Type B pancreatic cell (in vitro differentiated cells): Measurements from ENCODE around the gene MLLT3. TPM values are rescaled to one million over a fixed set of nuclear protein-coding genes. Genes with fewer than 3 reads are reported as not detected.

Experiments used
- DNase-seq: peaks from one replicate; pipeline ENCODE4 v3.0.0; 2021; ENCODE audit warnings: mixed read lengths; ENCODE audit not compliant: unreplicated experiment; ENCODE audit errors: extremely low spot score
- H3K27ac Mint-ChIP-seq: 2 replicates; pipeline ENCODE4 v1.8.0; 2021; ENCODE audit warnings: mild to moderate bottlenecking, mixed read lengths
- H3K27me3 Mint-ChIP-seq: 2 replicates; pipeline ENCODE4 v1.8.0; 2021; ENCODE audit warnings: mixed read lengths
- H3K36me3 Mint-ChIP-seq: 2 replicates; pipeline ENCODE4 v1.8.0; 2021; ENCODE audit warnings: mixed read lengths
- H3K4me1 Mint-ChIP-seq: one replicate; pipeline ENCODE4 v1.8.0; 2021; ENCODE audit warnings: mixed read lengths; ENCODE audit not compliant: unreplicated experiment
- H3K4me3 Mint-ChIP-seq: 2 replicates; pipeline ENCODE4 v1.8.0; 2021; ENCODE audit warnings: mild to moderate bottlenecking, mixed read lengths
- H3K9me3 Mint-ChIP-seq: 2 replicates; pipeline ENCODE4 v1.8.0; 2021; ENCODE audit warnings: mixed read lengths
- total RNA-seq: library from RNA; stranded (reverse); gene quantifications from 2 replicates; pipeline ENCODE4 v1.2.1, GENCODE V29; 2021; ENCODE audit warnings: low replicate concordance
- TF ChIP-seq, protein P1 (sequence below): fragments of 200-600 bp; sonication (generic); conservative IDR thresholded peaks from 2 replicates; pipeline ENCODE4 v1.5.0; 2021; ENCODE audit warnings: antibody characterized with exemption, mild to moderate bottlenecking

The MLLT3 gene
- total RNA-seq, 1 donor from 2014 or later: 44.2 TPM

DNA sequence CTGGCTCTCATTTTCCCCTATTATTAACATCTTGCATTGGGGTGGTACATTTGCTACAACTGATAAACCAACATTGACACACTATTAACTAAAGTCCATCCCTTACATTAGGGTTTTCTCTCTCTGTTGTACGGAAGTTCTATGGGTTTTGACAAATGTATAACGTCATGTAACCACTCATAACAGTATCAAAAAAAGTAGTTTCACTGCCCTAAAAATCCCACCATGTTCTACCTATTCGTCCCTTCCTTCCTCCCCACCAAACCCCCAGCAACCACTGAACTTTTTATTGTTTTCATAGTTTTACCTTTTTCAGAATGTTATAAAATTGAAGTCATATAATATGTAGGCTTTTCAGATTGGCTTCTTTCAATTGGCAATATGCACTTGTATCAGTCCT, 40.1 kb downstream of the MLLT3 start:
- Mint-ChIP-seq H3K4me1 (peaks cover 11% of the 10 kb centered on the region), H3K36me3 (peaks cover 29% of the 10 kb centered on the region), H3K9me3 (peaks cover 10% of the 10 kb centered on the region), H3K27me3 (no peaks in the 10 kb centered on the region), H3K4me3 (no peak overlapping the region), H3K27ac (peak overlapping the region; percentile 28)
- TF ChIP-seq, protein P1, sequence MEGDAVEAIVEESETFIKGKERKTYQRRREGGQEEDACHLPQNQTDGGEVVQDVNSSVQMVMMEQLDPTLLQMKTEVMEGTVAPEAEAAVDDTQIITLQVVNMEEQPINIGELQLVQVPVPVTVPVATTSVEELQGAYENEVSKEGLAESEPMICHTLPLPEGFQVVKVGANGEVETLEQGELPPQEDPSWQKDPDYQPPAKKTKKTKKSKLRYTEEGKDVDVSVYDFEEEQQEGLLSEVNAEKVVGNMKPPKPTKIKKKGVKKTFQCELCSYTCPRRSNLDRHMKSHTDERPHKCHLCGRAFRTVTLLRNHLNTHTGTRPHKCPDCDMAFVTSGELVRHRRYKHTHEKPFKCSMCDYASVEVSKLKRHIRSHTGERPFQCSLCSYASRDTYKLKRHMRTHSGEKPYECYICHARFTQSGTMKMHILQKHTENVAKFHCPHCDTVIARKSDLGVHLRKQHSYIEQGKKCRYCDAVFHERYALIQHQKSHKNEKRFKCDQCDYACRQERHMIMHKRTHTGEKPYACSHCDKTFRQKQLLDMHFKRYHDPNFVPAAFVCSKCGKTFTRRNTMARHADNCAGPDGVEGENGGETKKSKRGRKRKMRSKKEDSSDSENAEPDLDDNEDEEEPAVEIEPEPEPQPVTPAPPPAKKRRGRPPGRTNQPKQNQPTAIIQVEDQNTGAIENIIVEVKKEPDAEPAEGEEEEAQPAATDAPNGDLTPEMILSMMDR: no peak
- DNase-seq: no peak

GRCh38 chr9:20580673-20581072, 41.6 kb downstream of the MLLT3 start:
- peak overlapping the region; percentile 74 for H3K27ac Mint-ChIP-seq
- TF ChIP-seq, protein P1: no peak
- H3K4me1 Mint-ChIP-seq: peaks cover 11% of the 10 kb centered on the region
- peaks cover 16% of the 10 kb centered on the region for H3K9me3 Mint-ChIP-seq
- peaks cover 32% of the 10 kb centered on the region for H3K36me3 Mint-ChIP-seq
- no peaks in the 10 kb centered on the region for H3K27me3 Mint-ChIP-seq
- DNase-seq: no peak
- peak overlapping the region; percentile 37 for H3K4me3 Mint-ChIP-seq

DNA sequence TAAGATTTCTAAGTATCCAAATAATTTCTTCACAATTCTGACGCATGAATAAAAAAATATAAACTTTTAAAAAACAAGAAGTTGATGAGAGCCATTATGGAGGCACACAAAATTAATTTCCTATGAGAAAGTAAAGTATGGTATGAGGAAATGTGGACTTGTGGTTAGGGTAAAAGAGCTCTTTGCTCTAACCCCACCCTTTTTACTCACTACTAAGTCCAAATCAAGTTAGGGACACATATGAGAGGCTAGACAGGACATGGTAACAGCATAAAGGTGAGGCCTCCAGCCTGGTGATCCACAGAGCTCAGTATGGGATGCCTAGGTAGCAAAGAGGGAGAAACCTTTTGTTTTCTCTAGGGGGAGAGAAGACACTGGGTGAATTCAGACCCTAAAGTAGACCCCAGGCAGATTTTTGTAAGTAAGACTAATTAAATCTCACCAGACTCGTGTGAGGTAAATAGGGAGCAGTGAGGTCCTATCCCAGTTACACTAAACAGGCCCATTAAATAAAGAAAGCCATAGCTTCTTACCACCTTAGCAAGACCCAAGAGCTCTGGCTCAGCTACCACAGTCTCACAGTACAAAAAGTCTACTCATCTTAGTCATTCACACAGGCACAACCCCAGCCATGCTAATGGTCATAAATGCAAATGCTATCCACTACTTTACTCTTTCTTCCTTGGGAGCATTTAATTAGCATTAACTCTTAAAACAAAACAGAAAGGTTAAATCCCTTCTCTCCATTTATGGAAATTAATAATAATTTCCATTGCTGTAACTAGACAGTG, 42.6 kb downstream of the MLLT3 start:
- Mint-ChIP-seq H3K9me3 (peaks cover 16% of the 10 kb centered on the region), H3K4me1 (peaks cover 11% of the 10 kb centered on the region), H3K27ac (peak overlapping the region; percentile 74), H3K27me3 (no peaks in the 10 kb centered on the region), H3K36me3 (peaks cover 35% of the 10 kb centered on the region), H3K4me3 (peak overlapping the region; percentile 63)
- TF ChIP-seq, protein P1: no peak
- no peak for DNase-seq

DNA sequence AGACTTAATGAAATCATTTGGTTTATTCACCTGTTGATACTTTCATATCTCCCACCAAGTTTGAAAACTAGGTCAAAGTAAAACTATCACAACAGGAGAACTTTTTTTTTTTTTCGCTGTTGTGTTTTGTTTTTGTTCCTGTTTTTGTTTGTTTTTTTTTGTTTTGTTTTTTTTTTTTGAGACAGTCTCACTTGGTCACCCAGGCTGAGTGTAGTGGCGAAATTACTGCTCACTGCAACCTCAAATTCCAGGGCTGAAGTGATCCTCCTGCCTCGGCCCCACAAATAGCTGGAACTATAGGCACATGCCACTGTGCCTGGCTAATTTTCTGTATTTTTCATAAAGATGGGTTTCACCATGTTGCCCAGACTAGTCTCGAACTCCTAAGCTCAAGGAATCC, 49.3 kb downstream of the MLLT3 start:
- Mint-ChIP-seq H3K4me3 (no peak overlapping the region), H3K9me3 (peaks cover 17% of the 10 kb centered on the region), H3K27ac (no peak overlapping the region), H3K4me1 (peaks cover 12% of the 10 kb centered on the region), H3K36me3 (peaks cover 24% of the 10 kb centered on the region), H3K27me3 (no peaks in the 10 kb centered on the region)
- TF ChIP-seq, protein P1: no peak
- DNase-seq: no peak

- Mint-ChIP-seq H3K27me3 (no peaks in the 10 kb centered on the region), H3K4me1 (peaks cover 19% of the 10 kb centered on the region), H3K36me3 (peaks cover 8% of the 10 kb centered on the region), H3K4me3 (no peak overlapping the region), H3K27ac (peak overlapping the region; percentile 25), H3K9me3 (peaks cover 4% of the 10 kb centered on the region)
- DNase-seq: no peak
- TF ChIP-seq, protein P1: no peak
Observed at GRCh38 chr9:20570756-20571155, 51.5 kb downstream of the MLLT3 start.
